RWPE2 (cell line): ENCODE measurements around the gene JPH4.
"Not testable (repeated sequence)": the region's sequence is repeated elsewhere in the genome, so short reads cannot be mapped to it uniquely, and the experiment has no call there.

Experiments used
- ATAC-seq: fragments of 200-7000 bp; cut with Tn5 transposase; 3 replicates; pipeline ENCODE4 v1.9.1; 2021; ENCODE audit warnings: low read depth
- DNase-seq: peaks from one replicate; pipeline ENCODE4 v3.0.0-alpha.2; 2020; ENCODE audit warnings: low spot score
- H3K27ac ChIP-seq: fragments of 450-650 bp; 2 replicates; pipeline ENCODE4 v1.5.1; 2017; ENCODE audit warnings: mild to moderate bottlenecking; ENCODE audit not compliant: poor library complexity, severe bottlenecking
- H3K27me3 ChIP-seq: fragments of 250-450 bp; sonication (Bioruptor Pico); 2 replicates; pipeline ENCODE4 v1.5.1; 2021; ENCODE audit warnings: mild to moderate bottlenecking, moderate library complexity; ENCODE audit not compliant: insufficient read depth, poor library complexity, severe bottlenecking
- H3K36me3 ChIP-seq: fragments of 250-450 bp; sonication (Bioruptor Pico); 2 replicates; pipeline ENCODE4 v1.5.1; 2020; ENCODE audit warnings: low read depth, mild to moderate bottlenecking, moderate library complexity
- H3K4me1 ChIP-seq: fragments of 250-450 bp; sonication (Bioruptor Pico); 2 replicates; pipeline ENCODE4 v1.5.1; 2021; ENCODE audit warnings: mild to moderate bottlenecking, moderate library complexity; ENCODE audit not compliant: insufficient read depth, poor library complexity, severe bottlenecking
- H3K4me3 ChIP-seq: fragments of 250-450 bp; sonication (Bioruptor Pico); 2 replicates; pipeline ENCODE4 v1.5.1; 2021; ENCODE audit warnings: mild to moderate bottlenecking, moderate library complexity; ENCODE audit not compliant: severe bottlenecking
- H3K9me3 ChIP-seq: fragments of 250-450 bp; sonication (Bioruptor Pico); 2 replicates; pipeline ENCODE4 v1.5.1; 2021; ENCODE audit warnings: mild to moderate bottlenecking, moderate library complexity; ENCODE audit not compliant: severe bottlenecking
- TF ChIP-seq, protein P1 (sequence below): fragments of 450-650 bp; IDR thresholded peaks from one replicate; pipeline ENCODE4 v1.5.1; 2017; ENCODE audit warnings: mild to moderate bottlenecking, moderate library complexity; ENCODE audit not compliant: poor library complexity, severe bottlenecking

JPH4 gene

DNA sequence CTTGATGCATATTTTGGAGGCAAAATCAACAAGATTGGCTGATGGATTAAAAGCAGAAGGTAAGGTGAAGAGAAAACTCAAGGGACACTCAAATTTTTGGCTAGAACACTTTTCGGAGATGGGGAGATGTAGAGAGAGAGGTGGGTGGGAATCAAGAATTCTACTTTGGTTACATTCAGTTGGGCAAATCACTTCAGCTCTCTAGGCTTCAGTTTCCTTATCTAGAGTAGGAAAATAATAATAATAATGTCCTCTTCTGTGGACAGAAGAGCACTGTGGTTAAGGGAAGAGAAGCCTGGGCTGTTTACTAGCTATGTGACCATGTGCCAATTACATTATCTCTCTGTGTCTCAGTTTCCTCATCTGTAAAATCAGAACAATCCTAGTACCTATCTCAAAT lies 34.2 kb upstream of the JPH4 start:
- Histone ChIP-seq H3K9me3 (no peaks in the 10 kb centered on the region), H3K27me3 (peaks cover 34% of the 10 kb centered on the region), H3K4me3 (no peak overlapping the region), H3K36me3 (no peaks in the 10 kb centered on the region), H3K27ac (no peak overlapping the region), H3K4me1 (no peaks in the 10 kb centered on the region)
- DNase-seq (no peak), ATAC-seq (no peak)
- TF ChIP-seq, protein P1, sequence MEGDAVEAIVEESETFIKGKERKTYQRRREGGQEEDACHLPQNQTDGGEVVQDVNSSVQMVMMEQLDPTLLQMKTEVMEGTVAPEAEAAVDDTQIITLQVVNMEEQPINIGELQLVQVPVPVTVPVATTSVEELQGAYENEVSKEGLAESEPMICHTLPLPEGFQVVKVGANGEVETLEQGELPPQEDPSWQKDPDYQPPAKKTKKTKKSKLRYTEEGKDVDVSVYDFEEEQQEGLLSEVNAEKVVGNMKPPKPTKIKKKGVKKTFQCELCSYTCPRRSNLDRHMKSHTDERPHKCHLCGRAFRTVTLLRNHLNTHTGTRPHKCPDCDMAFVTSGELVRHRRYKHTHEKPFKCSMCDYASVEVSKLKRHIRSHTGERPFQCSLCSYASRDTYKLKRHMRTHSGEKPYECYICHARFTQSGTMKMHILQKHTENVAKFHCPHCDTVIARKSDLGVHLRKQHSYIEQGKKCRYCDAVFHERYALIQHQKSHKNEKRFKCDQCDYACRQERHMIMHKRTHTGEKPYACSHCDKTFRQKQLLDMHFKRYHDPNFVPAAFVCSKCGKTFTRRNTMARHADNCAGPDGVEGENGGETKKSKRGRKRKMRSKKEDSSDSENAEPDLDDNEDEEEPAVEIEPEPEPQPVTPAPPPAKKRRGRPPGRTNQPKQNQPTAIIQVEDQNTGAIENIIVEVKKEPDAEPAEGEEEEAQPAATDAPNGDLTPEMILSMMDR, result no peak

DNA sequence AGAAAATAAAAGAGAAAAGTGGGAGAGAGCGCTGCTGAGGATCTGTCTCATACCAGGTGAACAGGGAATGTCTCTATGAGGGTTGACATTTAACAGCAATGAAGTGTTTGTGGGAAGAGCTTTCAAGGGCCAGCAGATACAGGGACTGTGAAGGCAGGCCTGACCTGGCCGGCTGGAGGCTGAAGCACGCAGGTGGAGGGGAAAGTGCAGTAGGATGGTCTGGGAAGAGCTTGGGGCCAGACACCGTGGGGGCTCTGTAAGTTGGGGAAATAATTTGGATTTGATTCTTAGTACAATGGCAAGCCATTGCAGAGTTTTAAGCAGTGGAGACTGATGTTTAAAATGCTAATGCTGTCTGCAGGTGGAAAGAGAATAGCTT lies 33.8 kb upstream of the JPH4 start:
- ATAC-seq (no peak; the same call in 2 of the 3 replicates), DNase-seq (no peak)
- Histone ChIP-seq H3K27ac (no peak overlapping the region), H3K9me3 (no peaks in the 10 kb centered on the region), H3K36me3 (no peaks in the 10 kb centered on the region), H3K27me3 (peaks cover 35% of the 10 kb centered on the region), H3K4me1 (no peaks in the 10 kb centered on the region), H3K4me3 (no peak overlapping the region)
- TF ChIP-seq, protein P1, result no peak

DNA sequence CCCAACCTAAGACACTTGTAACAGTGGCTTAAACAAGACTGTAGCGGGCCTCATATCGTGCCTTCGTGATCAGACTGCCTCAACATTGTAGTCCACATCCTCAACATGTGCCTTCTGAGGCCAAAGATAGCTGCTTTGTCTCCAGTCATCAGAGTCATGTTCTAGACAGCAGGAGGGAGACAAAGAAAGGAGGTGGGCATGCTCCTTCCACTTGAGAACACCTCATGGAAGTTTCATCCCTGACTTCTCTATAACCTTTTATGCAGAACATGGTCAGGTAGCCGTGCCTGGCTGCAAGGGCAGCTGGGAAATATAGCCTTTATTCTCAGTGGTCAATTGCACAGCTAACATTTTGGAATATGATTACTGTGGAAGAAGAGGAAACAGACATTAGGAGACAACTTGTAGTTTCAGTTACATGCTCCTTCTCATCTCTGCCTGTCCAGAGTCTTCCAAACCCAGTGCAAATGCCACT lies 32.3 kb upstream of the JPH4 start:
- H3K4me1 ChIP-seq, result no peaks in the 10 kb centered on the region
- H3K9me3 ChIP-seq, result no peaks in the 10 kb centered on the region
- DNase-seq (no peak), ATAC-seq (no peak)
- TF ChIP-seq, protein P1, result no peak
- H3K4me3 ChIP-seq, result no peak overlapping the region
- H3K36me3 ChIP-seq, result no peaks in the 10 kb centered on the region
- H3K27ac ChIP-seq, result no peak overlapping the region
- peaks cover 36% of the 10 kb centered on the region for H3K27me3 ChIP-seq

DNA sequence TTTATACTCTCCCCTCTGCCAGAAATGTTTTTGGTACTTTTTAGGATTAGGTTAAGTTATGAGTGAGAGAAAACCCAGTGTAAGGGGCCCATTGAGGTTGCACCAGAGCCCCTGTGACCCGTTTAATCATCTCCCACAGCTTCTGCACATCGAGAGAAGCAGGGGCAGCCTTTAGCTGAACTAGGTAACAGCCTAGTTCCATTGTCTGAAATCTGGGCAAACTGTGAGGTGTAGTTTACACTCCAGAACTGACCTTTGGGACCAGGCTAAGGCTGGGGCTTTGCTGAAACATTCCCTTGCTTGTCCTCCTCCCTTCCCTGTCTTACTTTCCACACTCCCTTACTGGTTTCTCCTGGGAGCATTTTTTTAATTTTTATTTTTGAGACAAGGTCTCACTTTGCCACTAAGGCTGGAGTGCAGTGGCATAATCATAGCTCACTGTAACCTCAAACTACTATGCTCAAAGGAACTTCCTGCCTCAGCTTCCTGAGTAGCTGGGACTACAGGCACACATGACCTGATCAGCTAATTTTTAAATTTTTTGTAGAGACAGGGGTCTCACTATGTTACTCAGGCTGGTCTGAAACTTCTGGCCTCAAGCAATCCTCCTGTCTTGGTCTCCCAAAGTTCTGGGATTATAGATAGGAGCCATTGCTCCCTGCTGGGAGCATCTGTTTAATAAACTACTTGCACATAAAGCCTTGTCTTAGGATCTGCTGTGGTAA lies 31.7 kb upstream of the JPH4 start:
- DNase-seq, result no peak
- H3K4me1 ChIP-seq, result no peaks in the 10 kb centered on the region
- no peaks in the 10 kb centered on the region for H3K36me3 ChIP-seq
- no peaks in the 10 kb centered on the region for H3K9me3 ChIP-seq
- TF ChIP-seq, protein P1, result no peak
- H3K27ac ChIP-seq, result no peak overlapping the region
- H3K4me3 ChIP-seq, result no peak overlapping the region
- no peak for ATAC-seq
- peaks cover 36% of the 10 kb centered on the region for H3K27me3 ChIP-seq

DNA sequence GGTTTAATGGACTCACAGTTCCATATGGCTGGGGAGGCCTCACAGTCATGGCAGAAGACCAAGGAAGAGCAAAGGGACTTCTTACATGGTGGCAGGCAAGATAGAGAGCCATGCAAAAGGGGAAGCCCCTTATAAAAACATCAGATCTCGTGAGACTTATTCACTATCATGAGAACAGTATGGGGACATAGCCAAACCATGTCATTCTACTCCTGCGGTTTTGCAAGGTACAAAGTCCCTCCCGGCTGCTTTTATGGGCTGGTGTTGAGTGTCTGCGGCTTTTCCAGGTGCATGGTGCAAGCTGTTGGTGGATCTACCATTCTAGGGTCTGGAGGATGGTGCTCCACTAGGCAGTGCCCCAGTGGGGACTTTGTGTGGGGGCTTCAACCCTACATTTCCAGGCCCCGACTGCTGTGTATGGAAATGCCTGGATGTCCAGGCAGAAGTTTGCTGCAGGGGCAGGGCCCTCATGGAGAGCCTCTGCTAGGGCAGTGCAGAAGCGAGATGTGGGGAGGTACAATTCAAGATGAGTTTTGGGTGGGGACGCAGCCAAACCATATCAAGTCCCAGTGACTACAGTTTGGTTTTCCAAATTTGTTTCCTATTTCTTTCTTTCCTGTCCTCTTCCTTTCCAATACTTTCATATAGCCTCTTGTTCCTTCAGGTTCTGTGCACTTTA lies 31.0 kb upstream of the JPH4 start:
- not testable (repeated sequence) for H3K36me3 ChIP-seq, DNase-seq, H3K4me1 ChIP-seq, H3K27ac ChIP-seq, H3K9me3 ChIP-seq, H3K4me3 ChIP-seq, ATAC-seq
- H3K27me3 ChIP-seq, result peaks cover 36% of the 10 kb centered on the region
